SU-DHL-6 (cell line): ENCODE data around the gene PDE2A.
A peak's percentile ranks its signal among the peaks of the same experiment; 100 is the strongest.

ENCODE experiments used
- H2AFZ ChIP-seq: fragments of 200-600 bp; sonication (generic); 2 replicates; pipeline ENCODE4 v1.6.1; 2014; ENCODE audit warnings: low read depth, mild to moderate bottlenecking, moderate library complexity, mixed read lengths, antibody characterized with exemption, low read length; ENCODE audit not compliant: severe bottlenecking
- H3F3A ChIP-seq: fragments of 200-600 bp; shearing (Covaris generic); 2 replicates; pipeline ENCODE4 v1.6.0; 2016; ENCODE audit warnings: antibody characterized with exemption, mild to moderate bottlenecking; ENCODE audit not compliant: insufficient read depth
- H3K27ac ChIP-seq: fragments of 200-600 bp; sonication (generic); 2 replicates; pipeline ENCODE4 v1.5.1; 2016; ENCODE audit warnings: low read depth, mild to moderate bottlenecking, low read length, moderate library complexity, mixed read lengths
- H3K27me3 ChIP-seq: fragments of 200-600 bp; sonication (generic), shearing (Covaris generic); 2 replicates; pipeline ENCODE4 v1.6.0; 2014; ENCODE audit warnings: mild to moderate bottlenecking, low read length
- H3K36me3 ChIP-seq: fragments of 200-600 bp; sonication (generic); 2 replicates; pipeline ENCODE4 v1.6.1; 2014; ENCODE audit warnings: mild to moderate bottlenecking, low read length, mixed read lengths
- H3K4me2 ChIP-seq: fragments of 300-600, 200-600 bp; shearing (Covaris generic), sonication (generic); 2 replicates; pipeline ENCODE4 v1.6.0; 2014; ENCODE audit warnings: low read length, low read depth, mild to moderate bottlenecking; ENCODE audit not compliant: poor library complexity, severe bottlenecking
- H3K4me3 ChIP-seq: fragments of 200-600 bp; sonication (generic); 2 replicates; pipeline ENCODE4 v1.5.1; 2014; ENCODE audit warnings: antibody characterized with exemption, low read length, mild to moderate bottlenecking, mixed read lengths; ENCODE audit not compliant: insufficient read depth, poor library complexity, severe bottlenecking
- H3K79me2 ChIP-seq: fragments of 200-600 bp; sonication (generic); 2 replicates; pipeline ENCODE4 v1.6.1; 2014; ENCODE audit warnings: mild to moderate bottlenecking, low read length, moderate library complexity; ENCODE audit not compliant: insufficient read depth
- H3K9ac ChIP-seq: fragments of 200-600 bp; sonication (generic); 2 replicates; pipeline ENCODE4 v1.7.0; 2014; ENCODE audit warnings: mild to moderate bottlenecking, low read length
- H3K9me2 ChIP-seq: fragments of 200-600 bp; sonication (generic); replicated peaks from 2 replicates; pipeline ENCODE4 v1.6.1; 2014; ENCODE audit warnings: low read length; ENCODE audit not compliant: insufficient read depth
- H3K9me3 ChIP-seq: fragments of 200-600 bp; sonication (generic); 2 replicates; pipeline ENCODE4 v1.6.1; 2014; ENCODE audit warnings: low read length, mixed read lengths; ENCODE audit not compliant: insufficient read depth
- H4K20me1 ChIP-seq: fragments of 200-600 bp; sonication (generic); 2 replicates; pipeline ENCODE4 v1.6.1; 2014; ENCODE audit warnings: low read depth, mild to moderate bottlenecking, antibody characterized with exemption, low read length, moderate library complexity, mixed read lengths
- CTCF ChIP-seq: fragments of 200-600 bp; sonication (generic); IDR thresholded peaks from one replicate; pipeline ENCODE4 v1.5.1; 2017; ENCODE audit warnings: antibody characterized with exemption, mild to moderate bottlenecking, low read length, moderate library complexity; ENCODE audit not compliant: insufficient read depth, poor library complexity, severe bottlenecking
- EZH2phosphoT487 ChIP-seq: fragments of 200-600 bp; sonication (generic), shearing (Covaris generic); conservative IDR thresholded peaks from 2 replicates; pipeline ENCODE4 v1.6.1; 2018; ENCODE audit warnings: mild to moderate bottlenecking, antibody characterized with exemption, low read length, moderate library complexity, mixed read lengths

PDE2A gene

GRCh38 chr11:72589802-72590761 is 84.1 kb downstream of the PDE2A start:
- H3K27me3 ChIP-seq = no peaks in the 10 kb centered on the region
- H3K4me3 ChIP-seq = no peak overlapping the region
- no peaks in the 10 kb centered on the region for H3K36me3 ChIP-seq
- no peaks in the 10 kb centered on the region for H3K9me3 ChIP-seq
- H3F3A ChIP-seq = no peaks in the 10 kb centered on the region
- H4K20me1 ChIP-seq = no peaks in the 10 kb centered on the region
- no peaks in the 10 kb centered on the region for H3K79me2 ChIP-seq
- no peak overlapping the region for H3K9ac ChIP-seq
- H2AFZ ChIP-seq = no peak overlapping the region
- H3K9me2 ChIP-seq = no peaks in the 10 kb centered on the region
- TF ChIP-seq EZH2phosphoT487 (no peak), CTCF (peak; percentile 31)
- H3K4me2 ChIP-seq = no peak overlapping the region
- no peak overlapping the region for H3K27ac ChIP-seq

DNA sequence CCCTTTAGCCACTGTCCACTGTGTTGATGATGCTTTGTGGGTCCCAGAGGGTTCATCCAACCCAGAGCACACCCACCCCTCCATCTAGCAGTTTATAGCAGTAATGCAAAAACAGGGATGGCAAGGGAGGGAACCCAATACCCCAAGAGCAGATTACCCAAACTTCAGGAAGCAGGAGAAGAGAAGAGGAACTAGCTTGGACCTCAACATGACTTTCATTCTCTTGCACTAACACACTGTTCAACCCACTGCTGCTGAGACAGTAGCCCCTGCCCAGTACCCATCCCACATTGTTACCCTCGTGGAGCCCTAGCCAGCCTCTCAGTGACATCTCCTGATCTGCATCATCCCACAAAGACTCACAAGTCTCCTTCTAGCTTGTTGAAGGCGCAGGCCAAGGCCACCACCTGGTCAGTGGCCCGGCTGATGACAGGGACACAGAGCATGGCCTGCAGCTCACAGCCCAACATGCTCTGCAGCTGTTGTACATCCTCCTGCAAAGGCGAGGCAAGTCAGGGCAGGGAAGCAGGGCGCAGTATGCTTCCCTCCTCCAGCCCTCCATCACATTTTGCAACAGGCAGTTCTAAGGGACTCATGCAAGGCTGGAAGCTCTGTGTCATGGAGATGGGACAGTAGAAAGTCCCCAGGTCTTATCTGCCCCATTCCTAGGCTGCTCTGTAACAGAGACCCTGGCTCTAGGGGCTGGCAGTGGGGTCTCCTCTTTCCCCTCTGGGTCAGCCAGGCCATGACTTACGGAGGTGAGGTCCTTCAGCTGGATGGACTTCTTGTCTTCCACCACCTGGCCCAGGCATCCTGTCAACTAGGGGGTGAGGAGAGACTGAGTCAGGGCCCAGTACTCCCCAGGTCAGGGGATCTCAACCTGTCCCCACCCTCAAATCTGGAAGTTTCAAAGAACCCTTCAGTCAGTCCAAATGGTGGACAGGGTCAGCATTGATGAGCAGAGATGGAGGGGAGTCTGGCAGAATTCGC is 85.5 kb downstream of the PDE2A start:
- no peak overlapping the region for H3K27ac ChIP-seq
- H3K4me3 ChIP-seq = no peak overlapping the region
- H3K9ac ChIP-seq = no peak overlapping the region
- no peaks in the 10 kb centered on the region for H3K9me2 ChIP-seq
- no peaks in the 10 kb centered on the region for H3F3A ChIP-seq
- TF ChIP-seq EZH2phosphoT487 = no peak
- TF ChIP-seq CTCF = no peak
- H3K36me3 ChIP-seq = no peaks in the 10 kb centered on the region
- no peaks in the 10 kb centered on the region for H4K20me1 ChIP-seq
- H3K4me2 ChIP-seq = no peak overlapping the region
- no peak overlapping the region for H2AFZ ChIP-seq
- no peaks in the 10 kb centered on the region for H3K79me2 ChIP-seq
- H3K9me3 ChIP-seq = no peaks in the 10 kb centered on the region
- no peaks in the 10 kb centered on the region for H3K27me3 ChIP-seq

GRCh38 chr11:72587696-72588095 is 86.5 kb downstream of the PDE2A start:
- Histone ChIP-seq H2AFZ (no peak overlapping the region), H3K27ac (no peak overlapping the region), H3K9me2 (no peaks in the 10 kb centered on the region), H3K36me3 (no peaks in the 10 kb centered on the region), H3K4me2 (no peak overlapping the region), H3F3A (no peaks in the 10 kb centered on the region), H3K79me2 (no peaks in the 10 kb centered on the region), H4K20me1 (no peaks in the 10 kb centered on the region), H3K4me3 (no peak overlapping the region), H3K27me3 (no peaks in the 10 kb centered on the region), H3K9ac (no peak overlapping the region), H3K9me3 (no peaks in the 10 kb centered on the region)
- no peak for TF ChIP-seq CTCF
